Inferior parietal cortex (tissue), 1 donor: ENCODE measurements around the gene C16orf96.

ENCODE experiments used
- DNase-seq: peaks from one replicate; pipeline ENCODE4 v3.0.0-alpha.2; 2016; ENCODE audit errors: extremely low spot score

Gene C16orf96

GRCh38 chr16:4556112-4556511 is at the start of gene C16orf96:
Gene C16orf96, plus strand, starts transcription at chr16:4556340. Its CDS starts 150 bp downstream, at chr16:4556490.
- no peak for DNase-seq

- peak; percentile 94 for DNase-seq
Measured at GRCh38 chr16:4506450-4506849, 49.7 kb upstream of the C16orf96 start.

GRCh38 chr16:4507588-4508345 is 48.4 kb upstream of the C16orf96 start:
- DNase-seq: no peak

- DNase-seq: no peak
Measured at GRCh38 chr16:4508806-4509205, 47.3 kb upstream of the C16orf96 start.

GRCh38 chr16:4509420-4509819 is 46.7 kb upstream of the C16orf96 start:
- no peak for DNase-seq

GRCh38 chr16:4510131-4510530 is 46.0 kb upstream of the C16orf96 start:
- DNase-seq: no peak

- no peak for DNase-seq
Measured at GRCh38 chr16:4510747-4511426, 45.3 kb upstream of the C16orf96 start.

- DNase-seq: peak; percentile 51
Measured at GRCh38 chr16:4511441-4512082, 44.6 kb upstream of the C16orf96 start.

GRCh38 chr16:4512473-4512872 is 43.7 kb upstream of the C16orf96 start:
- no peak for DNase-seq

- no peak for DNase-seq
Measured at GRCh38 chr16:4513086-4513860, 42.9 kb upstream of the C16orf96 start.

- no peak for DNase-seq
Measured at GRCh38 chr16:4513881-4514280, 42.3 kb upstream of the C16orf96 start.

- DNase-seq: no peak
Measured at GRCh38 chr16:4514606-4515005, 41.5 kb upstream of the C16orf96 start.

- DNase-seq: no peak
Measured at GRCh38 chr16:4515611-4516233, 40.4 kb upstream of the C16orf96 start.

GRCh38 chr16:4517812-4518680 is 38.1 kb upstream of the C16orf96 start:
- DNase-seq: no peak

GRCh38 chr16:4519274-4520058 is 36.7 kb upstream of the C16orf96 start:
- no peak for DNase-seq

- no peak for DNase-seq
Measured at GRCh38 chr16:4520913-4521312, 35.2 kb upstream of the C16orf96 start.

- peak; percentile 73 for DNase-seq
Measured at GRCh38 chr16:4522051-4522581, 34.0 kb upstream of the C16orf96 start.

GRCh38 chr16:4523686-4524085 is 32.5 kb upstream of the C16orf96 start:
- DNase-seq: no peak

- DNase-seq: no peak
Measured at GRCh38 chr16:4524571-4524970, 31.6 kb upstream of the C16orf96 start.
